Breast epithelium (tissue), 3 donors: ENCODE results near the gene SDCCAG8.

Experiments
- CTCF ChIP-seq, 3 donors: fragments of 450-650 bp; IDR thresholded peaks; one replicate each; pipeline ENCODE4 v1.5.1; 2016 to 2017; ENCODE audit warnings: antibody characterized with exemption in 3 of 3, mild to moderate bottlenecking in 3 of 3, moderate library complexity in 3 of 3
- POLR2A ChIP-seq: fragments of 450-650 bp; IDR thresholded peaks from one replicate; pipeline ENCODE4 v1.6.1; 2016; ENCODE audit warnings: antibody characterized with exemption, mild to moderate bottlenecking, moderate library complexity
- POLR2AphosphoS5 ChIP-seq, 3 donors: sonication (generic); formaldehyde crosslinking; IDR thresholded peaks; one replicate each; pipeline ENCODE4 v1.6.1; 2017; ENCODE audit warnings: antibody characterized with exemption in 3 of 3

- no peak for TF ChIP-seq CTCF (IDR thresholded peaks at IDR 0.05)
- TF ChIP-seq POLR2A = no peak
- TF ChIP-seq POLR2AphosphoS5 (IDR thresholded peaks at IDR 0.05) = no peak
Measured at GRCh38 chr1:243513726-243514491, 258.1 kb downstream of the SDCCAG8 start.
